Activated T-helper 2 cell treated with anti-CD3 and anti-CD28 coated beads, Interferon-gamma antibody, Interleukin-2, Interleukin-4, amounts not matched to agents 10 μg/mL and 5 μg/mL and 100 μg/mL, durations not matched to agents 14 hours and 24 hours and 36 hours (primary cell): ENCODE measurements around the gene PDE8A. TPM values are rescaled to one million over a fixed set of nuclear protein-coding genes. Genes with fewer than 3 reads are reported as not detected.
"Not testable (repeated sequence)": the region's sequence is repeated elsewhere in the genome, so short reads cannot be mapped to it uniquely, and the experiment has no call there.

Source experiments
- DNase-seq: peaks from one replicate; pipeline ENCODE4 v3.0.0; 2021; ENCODE audit warnings: low spot score
- H3K27ac Mint-ChIP-seq: one replicate; pipeline ENCODE4 v1.8.0; 2021; ENCODE audit warnings: mixed read lengths
- H3K27me3 Mint-ChIP-seq: one replicate; pipeline ENCODE4 v1.8.0; 2021; ENCODE audit warnings: low read depth, mixed read lengths
- H3K36me3 Mint-ChIP-seq: one replicate; pipeline ENCODE4 v1.8.0; 2021; ENCODE audit warnings: low read depth, mixed read lengths
- H3K4me1 Mint-ChIP-seq: one replicate; pipeline ENCODE4 v1.8.0; 2021; ENCODE audit warnings: low read depth, mixed read lengths
- H3K4me3 Mint-ChIP-seq: one replicate; pipeline ENCODE4 v1.8.0; 2021; ENCODE audit warnings: low read depth, mild to moderate bottlenecking, moderate library complexity, mixed read lengths
- H3K9me3 Mint-ChIP-seq: one replicate; pipeline ENCODE4 v1.8.0; 2021; ENCODE audit warnings: mixed read lengths
- intact Hi-C: fragments of 100-400 bp; cut with micrococcal nuclease; formaldehyde crosslinking; loops from one replicate; pipeline ENCODE4 v1.15.1; 2023
- total RNA-seq: library from RNA; stranded (reverse); gene quantifications from 2 replicates; pipeline ENCODE4 v1.2.3, GENCODE V29; 2022

The PDE8A gene
- total RNA-seq, 1 donor from 2014 or later: 20.4 TPM

GRCh38 chr15:85011160-85011571 lies 29.5 kb downstream of the PDE8A start:
- Mint-ChIP-seq H3K9me3 (peaks cover 5% of the 10 kb centered on the region), H3K36me3 (peaks cover 2% of the 10 kb centered on the region)
- intact Hi-C loops: no loop called here

GRCh38 chr15:85011724-85012123 lies 30.1 kb downstream of the PDE8A start:
- H3K27me3 Mint-ChIP-seq, H3K36me3 Mint-ChIP-seq, H3K9me3 Mint-ChIP-seq, H3K4me3 Mint-ChIP-seq, H3K27ac Mint-ChIP-seq, intact Hi-C loops, DNase-seq: not testable (repeated sequence)
- peaks cover 14% of the 10 kb centered on the region for H3K4me1 Mint-ChIP-seq

More at GRCh38 chr15:85011160-85011571, 29.5 kb downstream of the PDE8A start:
- H3K4me3 Mint-ChIP-seq: no peak overlapping the region
- peaks cover 14% of the 10 kb centered on the region for H3K4me1 Mint-ChIP-seq
- no peaks in the 10 kb centered on the region for H3K27me3 Mint-ChIP-seq
- no peak overlapping the region for H3K27ac Mint-ChIP-seq
- DNase-seq: no peak

- intact Hi-C loops: no loop called here
- peaks cover 5% of the 10 kb centered on the region for H3K9me3 Mint-ChIP-seq
- no peak overlapping the region for H3K4me3 Mint-ChIP-seq
- H3K4me1 Mint-ChIP-seq: peaks cover 12% of the 10 kb centered on the region
- no peak for DNase-seq
- H3K27ac Mint-ChIP-seq: no peak overlapping the region
- H3K27me3 Mint-ChIP-seq: no peaks in the 10 kb centered on the region
- H3K36me3 Mint-ChIP-seq: peaks cover 2% of the 10 kb centered on the region
Observed at GRCh38 chr15:85013785-85014184, 32.1 kb downstream of the PDE8A start.

- peaks cover 5% of the 10 kb centered on the region for H3K9me3 Mint-ChIP-seq
- no peaks in the 10 kb centered on the region for H3K27me3 Mint-ChIP-seq
- no peak for DNase-seq
- H3K4me1 Mint-ChIP-seq: peaks cover 8% of the 10 kb centered on the region
- intact Hi-C loops: no loop called here
- H3K36me3 Mint-ChIP-seq: peaks cover 2% of the 10 kb centered on the region
- H3K27ac Mint-ChIP-seq: no peak overlapping the region
- no peak overlapping the region for H3K4me3 Mint-ChIP-seq
Observed at GRCh38 chr15:85014932-85015331, 33.3 kb downstream of the PDE8A start.

- no peak for DNase-seq
- Mint-ChIP-seq H3K4me1 (peaks cover 5% of the 10 kb centered on the region), H3K27me3 (no peaks in the 10 kb centered on the region), H3K27ac (no peak overlapping the region), H3K4me3 (no peak overlapping the region), H3K36me3 (no peaks in the 10 kb centered on the region), H3K9me3 (no peaks in the 10 kb centered on the region)
- intact Hi-C loops: no loop called here
Observed at GRCh38 chr15:85016275-85016674, 34.6 kb downstream of the PDE8A start.

GRCh38 chr15:85019815-85020590 lies 38.3 kb downstream of the PDE8A start:
- no peak for DNase-seq
- H3K27me3 Mint-ChIP-seq: no peaks in the 10 kb centered on the region
- H3K27ac Mint-ChIP-seq: no peak overlapping the region
- H3K36me3 Mint-ChIP-seq: no peaks in the 10 kb centered on the region
- intact Hi-C loops: no loop called here
- peaks cover 15% of the 10 kb centered on the region for H3K4me1 Mint-ChIP-seq
- no peak overlapping the region for H3K4me3 Mint-ChIP-seq
- H3K9me3 Mint-ChIP-seq: no peaks in the 10 kb centered on the region

- H3K36me3 Mint-ChIP-seq: no peaks in the 10 kb centered on the region
- H3K27me3 Mint-ChIP-seq: no peaks in the 10 kb centered on the region
- DNase-seq: no peak
- H3K4me1 Mint-ChIP-seq: peaks cover 22% of the 10 kb centered on the region
- no peak overlapping the region for H3K27ac Mint-ChIP-seq
- intact Hi-C loops: no loop called here
- no peaks in the 10 kb centered on the region for H3K9me3 Mint-ChIP-seq
- no peak overlapping the region for H3K4me3 Mint-ChIP-seq
Observed at GRCh38 chr15:85021409-85021808, 39.8 kb downstream of the PDE8A start.

GRCh38 chr15:85022860-85023403 lies 41.3 kb downstream of the PDE8A start:
- no peak overlapping the region for H3K4me3 Mint-ChIP-seq
- no peaks in the 10 kb centered on the region for H3K36me3 Mint-ChIP-seq
- no peak for DNase-seq
- H3K9me3 Mint-ChIP-seq: no peaks in the 10 kb centered on the region
- intact Hi-C loops: no loop called here
- H3K27ac Mint-ChIP-seq: no peak overlapping the region
- peaks cover 27% of the 10 kb centered on the region for H3K4me1 Mint-ChIP-seq
- no peaks in the 10 kb centered on the region for H3K27me3 Mint-ChIP-seq

- no peak for DNase-seq
- peaks cover 29% of the 10 kb centered on the region for H3K4me1 Mint-ChIP-seq
- no peak overlapping the region for H3K4me3 Mint-ChIP-seq
- no peaks in the 10 kb centered on the region for H3K27me3 Mint-ChIP-seq
- H3K9me3 Mint-ChIP-seq: no peaks in the 10 kb centered on the region
- intact Hi-C loops: no loop called here
- no peak overlapping the region for H3K27ac Mint-ChIP-seq
- no peaks in the 10 kb centered on the region for H3K36me3 Mint-ChIP-seq
Observed at GRCh38 chr15:85024003-85024402, 42.3 kb downstream of the PDE8A start.

- no peaks in the 10 kb centered on the region for H3K9me3 Mint-ChIP-seq
- H3K36me3 Mint-ChIP-seq: no peaks in the 10 kb centered on the region
- H3K27me3 Mint-ChIP-seq: no peaks in the 10 kb centered on the region
- no peak for DNase-seq
- H3K4me1 Mint-ChIP-seq: peaks cover 34% of the 10 kb centered on the region
- intact Hi-C loops: no loop called here
- no peak overlapping the region for H3K27ac Mint-ChIP-seq
- H3K4me3 Mint-ChIP-seq: no peak overlapping the region
Observed at GRCh38 chr15:85024509-85025336, 43.1 kb downstream of the PDE8A start.

GRCh38 chr15:85025516-85026251 lies 44.0 kb downstream of the PDE8A start:
- Mint-ChIP-seq H3K9me3 (no peaks in the 10 kb centered on the region), H3K27ac (no peak overlapping the region), H3K4me1 (peaks cover 39% of the 10 kb centered on the region), H3K36me3 (no peaks in the 10 kb centered on the region), H3K4me3 (no peak overlapping the region), H3K27me3 (no peaks in the 10 kb centered on the region)
- DNase-seq: no peak
- intact Hi-C loops: no loop called here

GRCh38 chr15:85026304-85027032 lies 44.8 kb downstream of the PDE8A start:
- Mint-ChIP-seq H3K27me3 (no peaks in the 10 kb centered on the region), H3K4me3 (no peak overlapping the region), H3K27ac (no peak overlapping the region), H3K36me3 (no peaks in the 10 kb centered on the region), H3K9me3 (no peaks in the 10 kb centered on the region), H3K4me1 (peaks cover 44% of the 10 kb centered on the region)
- DNase-seq: no peak
- intact Hi-C loops: no loop called here
